ENCODE results near the gene UXS1.

The UXS1 gene

GRCh38 chr2:106161938-106162820 is 31.9 kb downstream of the UXS1 start:
- peak in 1 of 2 experiments; percentile 15 for DNase-seq (ENCODE audit: low read depth in 2 of 2)

- DNase-seq (ENCODE audit: low read depth in 2 of 2) = no peak
Measured at GRCh38 chr2:106161341-106161740, 32.8 kb downstream of the UXS1 start.

- DNase-seq (ENCODE audit: low read depth in 2 of 2) = no peak
Measured at GRCh38 chr2:106160786-106161261, 33.3 kb downstream of the UXS1 start.

- DNase-seq (ENCODE audit: low read depth in 2 of 2) = no peak
Measured at GRCh38 chr2:106159866-106160785, 34.0 kb downstream of the UXS1 start.

GRCh38 chr2:106158871-106159270 is 35.2 kb downstream of the UXS1 start:
- no peak for DNase-seq (ENCODE audit: low read depth in 2 of 2)

GRCh38 chr2:106158131-106158530 is 36.0 kb downstream of the UXS1 start:
- no peak for DNase-seq (ENCODE audit: low read depth in 2 of 2)

- DNase-seq (ENCODE audit: low read depth in 2 of 2) = no peak
Measured at GRCh38 chr2:106157416-106157815, 36.7 kb downstream of the UXS1 start.

GRCh38 chr2:106156305-106157296 is 37.5 kb downstream of the UXS1 start:
- no peak for DNase-seq (ENCODE audit: low read depth in 2 of 2)

- DNase-seq (ENCODE audit: low read depth in 2 of 2) = no peak
Measured at GRCh38 chr2:106153781-106154180, 40.3 kb downstream of the UXS1 start.

- no peak for DNase-seq (ENCODE audit: low read depth in 2 of 2)
Measured at GRCh38 chr2:106147665-106148064, 46.4 kb downstream of the UXS1 start.

- DNase-seq (ENCODE audit: low read depth in 2 of 2) = peak in 1 of 2 experiments; percentile 22
Measured at GRCh38 chr2:106147159-106147558, 46.9 kb downstream of the UXS1 start.

GRCh38 chr2:106144621-106145331 is 49.3 kb downstream of the UXS1 start:
- DNase-seq (ENCODE audit: low read depth in 2 of 2) = no peak

- no peak for DNase-seq (ENCODE audit: low read depth in 2 of 2)
Measured at GRCh38 chr2:106143495-106144215, 50.4 kb downstream of the UXS1 start.

GRCh38 chr2:106142683-106143082 is 51.4 kb downstream of the UXS1 start:
- DNase-seq (ENCODE audit: low read depth in 2 of 2) = no peak

- DNase-seq (ENCODE audit: low read depth in 2 of 2) = no peak
Measured at GRCh38 chr2:106140913-106141312, 53.2 kb downstream of the UXS1 start.

- no peak for DNase-seq (ENCODE audit: low read depth in 2 of 2)
Measured at GRCh38 chr2:106140113-106140512, 54.0 kb downstream of the UXS1 start.

- DNase-seq (ENCODE audit: low read depth in 2 of 2) = no peak
Measured at GRCh38 chr2:106139238-106139935, 54.7 kb downstream of the UXS1 start.

GRCh38 chr2:106138543-106139237 is 55.4 kb downstream of the UXS1 start:
- DNase-seq (ENCODE audit: low read depth in 2 of 2) = no peak
